Kidney tubule cell (primary cell): ENCODE measurements around the gene LKAAEAR1.

Experiments
- DNase-seq: peaks from one replicate; pipeline ENCODE4 v3.0.0-alpha.2; 2018; ENCODE audit warnings: low spot score

The LKAAEAR1 gene

GRCh38 chr20:64065062-64065973, 18.9 kb downstream of the LKAAEAR1 start:
- DNase-seq, result no peak

GRCh38 chr20:64064145-64064698, 20.0 kb downstream of the LKAAEAR1 start:
- DNase-seq, result peak; percentile 72

- DNase-seq, result no peak
These were observed 20.6 kb downstream of the LKAAEAR1 start for GRCh38 chr20:64063389-64064144.

GRCh38 chr20:64062596-64063388, 21.4 kb downstream of the LKAAEAR1 start, which contains the start of gene TCEA2:
TCEA2 (plus strand) TSS chr20:64063198; CDS start chr20:64063313, 115 bp downstream.
- DNase-seq, result peak; percentile 95

GRCh38 chr20:64062276-64062595, 22.0 kb downstream of the LKAAEAR1 start:
- DNase-seq, result peak; percentile 35

GRCh38 chr20:64058536-64058935, 25.7 kb downstream of the LKAAEAR1 start:
- no peak for DNase-seq

GRCh38 chr20:64057628-64058498, 26.3 kb downstream of the LKAAEAR1 start:
- peak; percentile 68 for DNase-seq

GRCh38 chr20:64056889-64057627, 27.1 kb downstream of the LKAAEAR1 start:
- DNase-seq, result no peak

GRCh38 chr20:64056639-64056888, 27.6 kb downstream of the LKAAEAR1 start:
- DNase-seq, result no peak

GRCh38 chr20:64055893-64056638, 28.1 kb downstream of the LKAAEAR1 start:
- peak; percentile 43 for DNase-seq

- DNase-seq, result no peak
These were observed 28.8 kb downstream of the LKAAEAR1 start for GRCh38 chr20:64055396-64055892.

GRCh38 chr20:64053841-64054661, 30.1 kb downstream of the LKAAEAR1 start:
- DNase-seq, result peak; percentile 33

GRCh38 chr20:64052987-64053840, 31.0 kb downstream of the LKAAEAR1 start:
- no peak for DNase-seq

- no peak for DNase-seq
These were observed 31.9 kb downstream of the LKAAEAR1 start for GRCh38 chr20:64052326-64052722.

- no peak for DNase-seq
These were observed 32.5 kb downstream of the LKAAEAR1 start for GRCh38 chr20:64051561-64052325.

- no peak for DNase-seq
These were observed 33.2 kb downstream of the LKAAEAR1 start for GRCh38 chr20:64051033-64051452.
